Measurements from ENCODE around the gene NMU.

DNA sequence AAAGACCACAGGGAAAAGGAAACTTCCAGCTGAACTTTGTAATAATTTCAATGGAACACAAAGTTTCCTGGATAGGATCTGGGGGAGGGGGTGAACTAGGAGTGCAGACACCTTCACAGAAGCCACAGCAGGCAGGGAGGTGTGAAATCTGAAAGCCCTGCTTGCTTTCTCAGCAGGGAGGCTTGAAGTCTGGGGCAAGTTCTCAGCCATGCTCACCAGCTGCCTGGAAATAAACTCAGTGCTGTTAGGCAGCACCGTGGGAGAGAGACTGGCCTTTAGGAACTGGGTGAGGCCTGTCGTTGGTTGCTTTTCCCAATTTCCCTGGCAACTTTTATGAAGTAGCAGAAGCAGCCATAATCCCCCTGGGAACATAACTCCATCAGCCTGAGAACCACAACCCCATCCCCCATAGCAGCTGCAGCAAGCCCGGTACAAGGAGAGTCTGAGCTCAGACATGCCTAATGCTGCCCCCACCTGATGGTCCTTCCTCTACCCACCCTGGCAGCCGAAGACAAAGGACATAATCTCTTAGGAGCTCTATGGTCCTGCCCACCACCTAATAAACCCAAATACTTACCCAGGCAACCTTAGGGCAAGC, 39.2 kb upstream of the NMU start:
- TF ChIP-seq, protein P1, sequence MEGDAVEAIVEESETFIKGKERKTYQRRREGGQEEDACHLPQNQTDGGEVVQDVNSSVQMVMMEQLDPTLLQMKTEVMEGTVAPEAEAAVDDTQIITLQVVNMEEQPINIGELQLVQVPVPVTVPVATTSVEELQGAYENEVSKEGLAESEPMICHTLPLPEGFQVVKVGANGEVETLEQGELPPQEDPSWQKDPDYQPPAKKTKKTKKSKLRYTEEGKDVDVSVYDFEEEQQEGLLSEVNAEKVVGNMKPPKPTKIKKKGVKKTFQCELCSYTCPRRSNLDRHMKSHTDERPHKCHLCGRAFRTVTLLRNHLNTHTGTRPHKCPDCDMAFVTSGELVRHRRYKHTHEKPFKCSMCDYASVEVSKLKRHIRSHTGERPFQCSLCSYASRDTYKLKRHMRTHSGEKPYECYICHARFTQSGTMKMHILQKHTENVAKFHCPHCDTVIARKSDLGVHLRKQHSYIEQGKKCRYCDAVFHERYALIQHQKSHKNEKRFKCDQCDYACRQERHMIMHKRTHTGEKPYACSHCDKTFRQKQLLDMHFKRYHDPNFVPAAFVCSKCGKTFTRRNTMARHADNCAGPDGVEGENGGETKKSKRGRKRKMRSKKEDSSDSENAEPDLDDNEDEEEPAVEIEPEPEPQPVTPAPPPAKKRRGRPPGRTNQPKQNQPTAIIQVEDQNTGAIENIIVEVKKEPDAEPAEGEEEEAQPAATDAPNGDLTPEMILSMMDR (IDR thresholded peaks at IDR 0.05): no peak
- TF ChIP-seq POLR2A (IDR thresholded peaks at IDR 0.05): no peak
